Erythroblast (primary cell): ENCODE data around the gene ZSCAN2.

ENCODE experiments used
- GATA1 ChIP-seq: IDR thresholded peaks from 2 replicates; pipeline ENCODE4 v1.6.1; 2011; ENCODE audit warnings: low read depth, mild to moderate bottlenecking, control low read depth, low read length, moderate library complexity
- POLR2A ChIP-seq: IDR thresholded peaks from 2 replicates; pipeline ENCODE4 v1.6.1; 2011; ENCODE audit warnings: mild to moderate bottlenecking, low read length

- TF ChIP-seq POLR2A (no peak), GATA1 (no peak)
These were observed 19.8 kb downstream of the ZSCAN2 start for GRCh38 chr15:84620626-84621025.
